Adrenal gland (tissue), 5 donors: ENCODE measurements around the gene RPRD1A.

Experiments
- POLR2A ChIP-seq, 2 donors: fragments of 450-650 bp; IDR thresholded peaks; one replicate each; pipeline ENCODE4 v1.6.1; 2017; ENCODE audit warnings: antibody characterized with exemption in 2 of 2, mild to moderate bottlenecking in 2 of 2, moderate library complexity in 1 of 2
- TF ChIP-seq, protein P1 (sequence below), 6 experiments: fragments of 450-650 bp in 4 of 6; fragments of 200-600 bp in 2 of 6; sonication (generic) in 1 of 6; IDR thresholded peaks; 1 replicate in 5 of 6; 2 replicates in 1 of 6; pipeline versions ENCODE4 v1.5.1 to v1.8.0; 2016 to 2021; ENCODE audit warnings: antibody characterized with exemption in 6 of 6, mild to moderate bottlenecking in 2 of 6, moderate library complexity in 1 of 6
- donor health status: DM: no; HTN: no; CAD: no.

- no peak for TF ChIP-seq POLR2A (IDR thresholded peaks at IDR 0.05)
- TF ChIP-seq, protein P1, sequence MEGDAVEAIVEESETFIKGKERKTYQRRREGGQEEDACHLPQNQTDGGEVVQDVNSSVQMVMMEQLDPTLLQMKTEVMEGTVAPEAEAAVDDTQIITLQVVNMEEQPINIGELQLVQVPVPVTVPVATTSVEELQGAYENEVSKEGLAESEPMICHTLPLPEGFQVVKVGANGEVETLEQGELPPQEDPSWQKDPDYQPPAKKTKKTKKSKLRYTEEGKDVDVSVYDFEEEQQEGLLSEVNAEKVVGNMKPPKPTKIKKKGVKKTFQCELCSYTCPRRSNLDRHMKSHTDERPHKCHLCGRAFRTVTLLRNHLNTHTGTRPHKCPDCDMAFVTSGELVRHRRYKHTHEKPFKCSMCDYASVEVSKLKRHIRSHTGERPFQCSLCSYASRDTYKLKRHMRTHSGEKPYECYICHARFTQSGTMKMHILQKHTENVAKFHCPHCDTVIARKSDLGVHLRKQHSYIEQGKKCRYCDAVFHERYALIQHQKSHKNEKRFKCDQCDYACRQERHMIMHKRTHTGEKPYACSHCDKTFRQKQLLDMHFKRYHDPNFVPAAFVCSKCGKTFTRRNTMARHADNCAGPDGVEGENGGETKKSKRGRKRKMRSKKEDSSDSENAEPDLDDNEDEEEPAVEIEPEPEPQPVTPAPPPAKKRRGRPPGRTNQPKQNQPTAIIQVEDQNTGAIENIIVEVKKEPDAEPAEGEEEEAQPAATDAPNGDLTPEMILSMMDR (IDR thresholded peaks at IDR 0.05): no peak
Measured at GRCh38 chr18:36094431-36094830, 27.1 kb upstream of the RPRD1A start.
